K562 (cell line): ENCODE results near the gene ATG4D. TPM values are rescaled to one million over a fixed set of nuclear protein-coding genes. Genes with fewer than 3 reads are reported as not detected.

Experiments
- ARID4B ChIP-seq: sonication (generic); formaldehyde crosslinking; IDR thresholded peaks from 2 replicates; pipeline ENCODE4 v1.8.0; 2022; ENCODE audit warnings: mild to moderate bottlenecking, missing genetic modification reagents
- ASH1L ChIP-seq: fragments of 450-650 bp; IDR thresholded peaks from 2 replicates; pipeline ENCODE4 v1.6.1; 2018; ENCODE audit warnings: borderline replicate concordance, mild to moderate bottlenecking, low read depth; ENCODE audit not compliant: partially characterized antibody
- CC2D1A ChIP-seq: fragments of 450-650 bp; IDR thresholded peaks from 2 replicates; pipeline ENCODE4 v1.6.1; 2017; ENCODE audit warnings: mild to moderate bottlenecking
- CREM ChIP-seq: IDR thresholded peaks from 2 replicates; pipeline ENCODE4 v1.6.1; 2014; ENCODE audit warnings: antibody characterized with exemption, low read depth
- CXXC5 ChIP-seq: fragments of 250-450 bp; sonication (Bioruptor Pico); IDR thresholded peaks from 2 replicates; pipeline ENCODE4 v1.8.0; 2022; ENCODE audit warnings: inconsistent platforms, mild to moderate bottlenecking, moderate library complexity
- DPF2 ChIP-seq: fragments of 450-650 bp; IDR thresholded peaks from 2 replicates; pipeline ENCODE4 v1.6.1; 2016
- E2F3 ChIP-seq: fragments of 250-450 bp; sonication (Bioruptor Pico); IDR thresholded peaks from 2 replicates; pipeline ENCODE4 v1.4.0; 2020; ENCODE audit warnings: mild to moderate bottlenecking
- IRF2 ChIP-seq: sonication (generic); formaldehyde crosslinking; IDR thresholded peaks from 2 replicates; pipeline ENCODE4 v1.8.1; 2022; ENCODE audit warnings: mild to moderate bottlenecking, missing genetic modification reagents
- KAT7 ChIP-seq: sonication (generic); formaldehyde crosslinking; IDR thresholded peaks from 2 replicates; pipeline ENCODE4 v1.8.0; 2022; ENCODE audit warnings: missing genetic modification reagents, mild to moderate bottlenecking, borderline replicate concordance
- MEF2D ChIP-seq: conservative IDR thresholded peaks from 2 replicates; pipeline ENCODE4 v1.6.1; 2016; ENCODE audit warnings: low read depth, missing genetic modification characterization, missing compliant biosample characterization
- PRMT5 ChIP-seq: sonication (generic); formaldehyde crosslinking; IDR thresholded peaks from 2 replicates; pipeline ENCODE4 v1.5.0; 2020; ENCODE audit warnings: missing genetic modification reagents
- ZBTB33 ChIP-seq: sonication (generic); formaldehyde crosslinking; IDR thresholded peaks from 2 replicates; pipeline ENCODE4 v1.8.1; 2023; ENCODE audit warnings: mild to moderate bottlenecking, missing genetic modification reagents
- ZFPM2 ChIP-seq: fragments of 250-450 bp; sonication (Bioruptor Pico); IDR thresholded peaks from 2 replicates; pipeline ENCODE4 v1.5.1; 2022; ENCODE audit warnings: mild to moderate bottlenecking
- ZKSCAN3 ChIP-seq: fragments of 250-450 bp; sonication (Bioruptor Pico); IDR thresholded peaks from 2 replicates; pipeline ENCODE4 v1.4.0; 2020
- ZNF174 ChIP-seq: fragments of 250-450 bp; sonication (Bioruptor Pico); IDR thresholded peaks from 2 replicates; pipeline ENCODE4 v1.4.0; 2020; ENCODE audit warnings: mild to moderate bottlenecking
- ZNF354B ChIP-seq: fragments of 250-450 bp; sonication (Bioruptor Pico); IDR thresholded peaks from 2 replicates; pipeline ENCODE4 v1.4.0; 2020
- polyA plus RNA-seq, 8 experiments: library from polyadenylated mRNA; depleted of rRNA in 4 of 8; stranded (reverse) in 5 of 8; unstranded in 3 of 8; fragments of >200 nt; fragmentation: Nextera tagmentation in 2 of 8; fragmentation: Illumina TruSeq in 1 of 8; extraction: Ambion mirVana in 2 of 8; extraction: Trizol in 1 of 8; gene quantifications; 2 replicates each; pipeline versions ENCODE4 v1.2.1 to v1.2.3, GENCODE V29; 2011 to 2014; ENCODE audit warnings: inconsistent platforms in 1 of 8, missing spikeins in 1 of 8
- total RNA-seq, 7 experiments: library from RNA; depleted of rRNA in 6 of 7; stranded (reverse); fragments of >200 nt in 6 of 7; fragmentation: Illumina TruSeq in 2 of 7; extraction: Trizol in 2 of 7; gene quantifications; 2 replicates each; pipeline versions ENCODE4 v1.2.1 to v1.2.3, GENCODE V29; 2011 to 2021; ENCODE audit warnings: low replicate concordance in 1 of 7
- TF ChIP-seq, protein P1 (sequence below): sonication (generic); formaldehyde crosslinking; IDR thresholded peaks from 2 replicates; pipeline ENCODE4 v1.9.0; 2022; ENCODE audit warnings: mild to moderate bottlenecking, missing genetic modification reagents
- TF ChIP-seq, protein P2 (sequence below): fragments of 250-450 bp; sonication (Bioruptor Pico); IDR thresholded peaks from 2 replicates; pipeline ENCODE4 v1.8.0; 2022; ENCODE audit warnings: inconsistent platforms, mild to moderate bottlenecking, moderate library complexity, borderline replicate concordance
- TF ChIP-seq, protein P3 (sequence below): sonication (generic); formaldehyde crosslinking; IDR thresholded peaks from 2 replicates; pipeline ENCODE4 v1.8.1; 2023; ENCODE audit warnings: mild to moderate bottlenecking, missing genetic modification reagents

Gene ATG4D
- total and polyA plus RNA-seq, 9 of the 15 experiments (the other 6 are each of a cell fraction or from before 2014, with no cell fraction given) = 0.51 to 66.1 (median 22.9) TPM

DNA sequence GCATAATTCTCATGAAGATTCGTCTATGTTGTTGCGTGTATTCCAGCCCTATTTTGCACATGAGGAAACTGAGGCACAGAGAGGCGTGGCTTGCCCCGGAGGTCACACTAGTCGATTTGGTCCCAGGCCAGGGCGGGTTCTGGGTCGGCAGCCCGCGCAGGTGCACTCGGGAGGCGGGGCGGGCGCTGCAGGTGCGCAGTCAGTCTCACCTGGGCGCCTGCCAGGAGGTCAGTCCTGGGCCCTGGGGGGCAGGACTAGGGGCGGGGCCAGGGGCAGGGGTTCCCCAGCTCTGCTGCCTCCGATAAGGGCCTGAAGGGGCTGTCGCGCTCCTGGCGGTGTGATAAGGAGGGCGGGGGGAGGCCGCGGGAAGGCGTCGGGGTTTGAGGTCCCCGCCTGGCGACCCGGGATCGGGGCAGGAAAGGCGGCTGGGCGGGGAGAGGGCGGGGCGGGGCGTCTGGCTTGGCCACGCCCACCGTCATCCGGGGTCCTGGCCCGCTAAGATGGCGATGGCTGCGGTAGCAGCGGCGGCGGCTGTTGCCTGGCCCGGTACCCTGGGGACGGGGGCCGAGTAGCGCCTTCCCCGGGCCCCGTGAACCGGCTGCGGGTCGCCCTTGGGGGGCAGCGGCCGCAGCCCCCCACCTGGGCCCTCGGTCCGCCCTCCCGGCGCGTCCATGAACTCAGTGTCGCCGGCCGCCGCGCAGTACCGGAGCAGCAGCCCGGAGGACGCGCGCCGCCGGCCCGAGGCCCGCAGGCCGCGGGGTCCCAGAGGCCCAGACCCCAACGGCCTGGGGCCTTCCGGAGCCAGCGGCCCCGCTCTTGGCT lies at the start of gene ATG4D (continued):
- TF ChIP-seq, protein P1, sequence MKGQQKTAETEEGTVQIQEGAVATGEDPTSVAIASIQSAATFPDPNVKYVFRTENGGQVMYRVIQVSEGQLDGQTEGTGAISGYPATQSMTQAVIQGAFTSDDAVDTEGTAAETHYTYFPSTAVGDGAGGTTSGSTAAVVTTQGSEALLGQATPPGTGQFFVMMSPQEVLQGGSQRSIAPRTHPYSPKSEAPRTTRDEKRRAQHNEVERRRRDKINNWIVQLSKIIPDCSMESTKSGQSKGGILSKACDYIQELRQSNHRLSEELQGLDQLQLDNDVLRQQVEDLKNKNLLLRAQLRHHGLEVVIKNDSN (CRISPR knock-in tag) = no peak
- TF ChIP-seq ZBTB33 = peak; percentile 38
- no peak for TF ChIP-seq ZKSCAN3 (CRISPR knock-in tag)
- TF ChIP-seq CXXC5 (CRISPR knock-in tag) = peak; percentile 93
- no peak for TF ChIP-seq MEF2D (tag)
- TF ChIP-seq ASH1L = no peak
- TF ChIP-seq CREM = peak; percentile 67
- TF ChIP-seq ZNF354B = no peak
- TF ChIP-seq E2F3 (CRISPR knock-in tag) = no peak
- TF ChIP-seq CC2D1A = peak; percentile 58; the same call in 1 of the 2 replicates
- no peak for TF ChIP-seq ARID4B (CRISPR knock-in tag)
- TF ChIP-seq ZNF174 = no peak
- peak; percentile 83 for TF ChIP-seq DPF2
- no peak for TF ChIP-seq KAT7 (CRISPR knock-in tag)
- TF ChIP-seq, protein P2, sequence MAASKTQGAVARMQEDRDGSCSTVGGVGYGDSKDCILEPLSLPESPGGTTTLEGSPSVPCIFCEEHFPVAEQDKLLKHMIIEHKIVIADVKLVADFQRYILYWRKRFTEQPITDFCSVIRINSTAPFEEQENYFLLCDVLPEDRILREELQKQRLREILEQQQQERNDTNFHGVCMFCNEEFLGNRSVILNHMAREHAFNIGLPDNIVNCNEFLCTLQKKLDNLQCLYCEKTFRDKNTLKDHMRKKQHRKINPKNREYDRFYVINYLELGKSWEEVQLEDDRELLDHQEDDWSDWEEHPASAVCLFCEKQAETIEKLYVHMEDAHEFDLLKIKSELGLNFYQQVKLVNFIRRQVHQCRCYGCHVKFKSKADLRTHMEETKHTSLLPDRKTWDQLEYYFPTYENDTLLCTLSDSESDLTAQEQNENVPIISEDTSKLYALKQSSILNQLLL = no peak
- TF ChIP-seq ZFPM2 (CRISPR knock-in tag) = no peak
- no peak for TF ChIP-seq IRF2 (CRISPR knock-in tag)
- TF ChIP-seq, protein P3, sequence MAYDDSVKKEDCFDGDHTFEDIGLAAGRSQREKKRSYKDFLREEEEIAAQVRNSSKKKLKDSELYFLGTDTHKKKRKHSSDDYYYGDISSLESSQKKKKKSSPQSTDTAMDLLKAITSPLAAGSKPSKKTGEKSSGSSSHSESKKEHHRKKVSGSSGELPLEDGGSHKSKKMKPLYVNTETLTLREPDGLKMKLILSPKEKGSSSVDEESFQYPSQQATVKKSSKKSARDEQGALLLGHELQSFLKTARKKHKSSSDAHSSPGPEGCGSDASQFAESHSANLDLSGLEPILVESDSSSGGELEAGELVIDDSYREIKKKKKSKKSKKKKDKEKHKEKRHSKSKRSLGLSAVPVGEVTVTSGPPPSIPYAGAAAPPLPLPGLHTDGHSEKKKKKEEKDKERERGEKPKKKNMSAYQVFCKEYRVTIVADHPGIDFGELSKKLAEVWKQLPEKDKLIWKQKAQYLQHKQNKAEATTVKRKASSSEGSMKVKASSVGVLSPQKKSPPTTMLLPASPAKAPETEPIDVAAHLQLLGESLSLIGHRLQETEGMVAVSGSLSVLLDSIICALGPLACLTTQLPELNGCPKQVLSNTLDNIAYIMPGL (CRISPR knock-in tag) = no peak
- no peak for TF ChIP-seq PRMT5 (CRISPR knock-in tag)
